HCT116 (cell line): ENCODE results near the gene AKAP1.

Experiments used
- CEBPB ChIP-seq: IDR thresholded peaks from 2 replicates; pipeline ENCODE4 v1.6.1; 2012; ENCODE audit warnings: low read depth
- EZH2 ChIP-seq: fragments of 200-600 bp; sonication (generic); IDR thresholded peaks from 2 replicates; pipeline ENCODE4 v1.6.1; 2017; ENCODE audit warnings: antibody characterized with exemption, mixed run types
- EZH2phosphoT487 ChIP-seq: fragments of 200-600 bp; IDR thresholded peaks from 2 replicates; pipeline ENCODE4 v1.6.1; 2018; ENCODE audit warnings: antibody characterized with exemption, borderline replicate concordance
- JUND ChIP-seq: IDR thresholded peaks from 2 replicates; pipeline ENCODE4 v1.6.1; 2012
- MAX ChIP-seq: IDR thresholded peaks from 2 replicates; pipeline ENCODE4 v1.6.1; 2012
- POLR2A ChIP-seq: IDR thresholded peaks from 2 replicates; pipeline ENCODE4 v1.7.0; 2011; ENCODE audit warnings: borderline replicate concordance; ENCODE audit not compliant: insufficient read depth, insufficient read length; ENCODE audit errors: extremely low read depth
- POLR2AphosphoS5 ChIP-seq: IDR thresholded peaks from 2 replicates; pipeline ENCODE4 v1.6.1; 2011; ENCODE audit warnings: mild to moderate bottlenecking, low read depth, low read length, moderate library complexity
- SIN3A ChIP-seq: IDR thresholded peaks from 2 replicates; pipeline ENCODE4 v1.6.1; 2012; ENCODE audit warnings: low read depth
- SP1 ChIP-seq: IDR thresholded peaks from 2 replicates; pipeline ENCODE4 v1.6.1; 2012; ENCODE audit warnings: low read depth
- TCF7L2 ChIP-seq: IDR thresholded peaks from 2 replicates; pipeline ENCODE4 v1.7.0; 2011; ENCODE audit warnings: borderline replicate concordance, inconsistent platforms; ENCODE audit not compliant: insufficient read depth, insufficient read length; ENCODE audit errors: extremely low read depth
- ZNF274 ChIP-seq: fragments of 200-500 bp; sonication (Bioruptor generic); IDR thresholded peaks from 2 replicates; pipeline ENCODE4 v1.6.1; 2014; ENCODE audit warnings: mild to moderate bottlenecking, low read depth, low read length, inconsistent platforms
- TF ChIP-seq, protein P1 (sequence below), 3 experiments: fragments of 200-600 bp in 1 of 3; sonication (generic) in 1 of 3; IDR thresholded peaks in 2 of 3; conservative IDR thresholded peaks in 1 of 3; 2 replicates each; pipeline ENCODE4 v1.5.1; 2012 to 2017; ENCODE audit warnings: low read depth in 2 of 3, low read length in 2 of 3, antibody characterized with exemption in 1 of 3, borderline replicate concordance in 1 of 3, control low read depth in 1 of 3, mild to moderate bottlenecking in 1 of 3, mixed read lengths in 1 of 3, mixed run types in 1 of 3, moderate library complexity in 1 of 3; ENCODE audit not compliant: insufficient read depth in 1 of 3

- no peak for TF ChIP-seq SIN3A
- TF ChIP-seq MAX, result no peak
- no peak for TF ChIP-seq POLR2A
- no peak for TF ChIP-seq JUND
- TF ChIP-seq, protein P1, sequence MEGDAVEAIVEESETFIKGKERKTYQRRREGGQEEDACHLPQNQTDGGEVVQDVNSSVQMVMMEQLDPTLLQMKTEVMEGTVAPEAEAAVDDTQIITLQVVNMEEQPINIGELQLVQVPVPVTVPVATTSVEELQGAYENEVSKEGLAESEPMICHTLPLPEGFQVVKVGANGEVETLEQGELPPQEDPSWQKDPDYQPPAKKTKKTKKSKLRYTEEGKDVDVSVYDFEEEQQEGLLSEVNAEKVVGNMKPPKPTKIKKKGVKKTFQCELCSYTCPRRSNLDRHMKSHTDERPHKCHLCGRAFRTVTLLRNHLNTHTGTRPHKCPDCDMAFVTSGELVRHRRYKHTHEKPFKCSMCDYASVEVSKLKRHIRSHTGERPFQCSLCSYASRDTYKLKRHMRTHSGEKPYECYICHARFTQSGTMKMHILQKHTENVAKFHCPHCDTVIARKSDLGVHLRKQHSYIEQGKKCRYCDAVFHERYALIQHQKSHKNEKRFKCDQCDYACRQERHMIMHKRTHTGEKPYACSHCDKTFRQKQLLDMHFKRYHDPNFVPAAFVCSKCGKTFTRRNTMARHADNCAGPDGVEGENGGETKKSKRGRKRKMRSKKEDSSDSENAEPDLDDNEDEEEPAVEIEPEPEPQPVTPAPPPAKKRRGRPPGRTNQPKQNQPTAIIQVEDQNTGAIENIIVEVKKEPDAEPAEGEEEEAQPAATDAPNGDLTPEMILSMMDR (IDR thresholded peaks at IDR 0.05 in 2 of 3, conservative IDR thresholded peaks at IDR 0.05 in 1 of 3; ENCODE audit: borderline replicate concordance in 1 of 3, insufficient read depth in 1 of 3, low read depth in 2 of 3, low read length in 2 of 3), result no peak
- TF ChIP-seq SP1, result no peak
- no peak for TF ChIP-seq EZH2
- TF ChIP-seq ZNF274, result no peak
- no peak for TF ChIP-seq TCF7L2
- no peak for TF ChIP-seq EZH2phosphoT487
- no peak for TF ChIP-seq POLR2AphosphoS5
- TF ChIP-seq CEBPB, result no peak
Observed at GRCh38 chr17:57145347-57145746, 60.3 kb downstream of the AKAP1 start.
